ENCODE measurements around the gene KBTBD8.

- TF ChIP-seq, protein P1, sequence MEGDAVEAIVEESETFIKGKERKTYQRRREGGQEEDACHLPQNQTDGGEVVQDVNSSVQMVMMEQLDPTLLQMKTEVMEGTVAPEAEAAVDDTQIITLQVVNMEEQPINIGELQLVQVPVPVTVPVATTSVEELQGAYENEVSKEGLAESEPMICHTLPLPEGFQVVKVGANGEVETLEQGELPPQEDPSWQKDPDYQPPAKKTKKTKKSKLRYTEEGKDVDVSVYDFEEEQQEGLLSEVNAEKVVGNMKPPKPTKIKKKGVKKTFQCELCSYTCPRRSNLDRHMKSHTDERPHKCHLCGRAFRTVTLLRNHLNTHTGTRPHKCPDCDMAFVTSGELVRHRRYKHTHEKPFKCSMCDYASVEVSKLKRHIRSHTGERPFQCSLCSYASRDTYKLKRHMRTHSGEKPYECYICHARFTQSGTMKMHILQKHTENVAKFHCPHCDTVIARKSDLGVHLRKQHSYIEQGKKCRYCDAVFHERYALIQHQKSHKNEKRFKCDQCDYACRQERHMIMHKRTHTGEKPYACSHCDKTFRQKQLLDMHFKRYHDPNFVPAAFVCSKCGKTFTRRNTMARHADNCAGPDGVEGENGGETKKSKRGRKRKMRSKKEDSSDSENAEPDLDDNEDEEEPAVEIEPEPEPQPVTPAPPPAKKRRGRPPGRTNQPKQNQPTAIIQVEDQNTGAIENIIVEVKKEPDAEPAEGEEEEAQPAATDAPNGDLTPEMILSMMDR (IDR thresholded peaks at IDR 0.05) = no peak
- no peak for TF ChIP-seq POLR2A (IDR thresholded peaks at IDR 0.05)
Measured at GRCh38 chr3:67031986-67032385, 33.9 kb downstream of the KBTBD8 start.

Measured in adrenal gland (tissue), 5 donors.